Adrenal gland (tissue), 12 donors: Measurements from ENCODE around the gene OSGEP. TPM values are rescaled to one million over a fixed set of nuclear protein-coding genes. Genes with fewer than 3 reads are reported as not detected.

Experiments
- DNase-seq, 7 donors: peaks; one replicate each; pipeline ENCODE4 v3.0.0-alpha.2; 2019 to 2020
- H3K27ac ChIP-seq, 5 donors: fragments of 200-600 bp; sonication (generic) in 4 of 5; 1 replicate in 3 of 5; 2 replicates in 2 of 5; pipeline versions ENCODE4 v1.5.1 to v1.8.0; 2016 to 2020; ENCODE audit warnings: mild to moderate bottlenecking in 1 of 5
- H3K27me3 ChIP-seq: fragments of 200-600 bp; 2 replicates; pipeline ENCODE4 v1.8.0; 2021
- H3K36me3 ChIP-seq, 2 donors: fragments of 200-600 bp; replicated peaks in 1 of 2; 1 replicate in 1 of 2; 2 replicates in 1 of 2; pipeline versions ENCODE4 v1.5.1 to v1.8.0; 2018 to 2022
- H3K4me1 ChIP-seq, 2 donors: fragments of 200-600 bp; replicated peaks in 1 of 2; 1 replicate in 1 of 2; 2 replicates in 1 of 2; pipeline versions ENCODE4 v1.5.1 to v1.8.0; 2018 to 2021
- H3K4me3 ChIP-seq, 4 donors: fragments of 200-600 bp; sonication (generic) in 3 of 4; one replicate each; pipeline ENCODE4 v1.5.1; 2016 to 2018
- H3K9me3 ChIP-seq, 3 donors: fragments of 200-600 bp; sonication (generic) in 1 of 3; replicated peaks in 1 of 3; 1 replicate in 2 of 3; 2 replicates in 1 of 3; pipeline versions ENCODE4 v1.5.1 to v1.8.0; 2016 to 2021
- POLR2A ChIP-seq, 2 donors: fragments of 450-650 bp; IDR thresholded peaks; one replicate each; pipeline ENCODE4 v1.6.1; 2017; ENCODE audit warnings: antibody characterized with exemption in 2 of 2, mild to moderate bottlenecking in 2 of 2, moderate library complexity in 1 of 2
- WGBS, 4 donors: extraction: QIAGEN DNeasy Blood & Tissue Kit in 2 of 4; methylation state at CpG; one replicate each; pipeline versions ENCODE4 v1.1.5 to v1.1.7; 2013 to 2017; 5-methylcytosine and 5-hydroxymethylcytosine counted together
- intact Hi-C, 2 donors: fragments of 100-400 bp; cut with DNase I; formaldehyde crosslinking; loops; one replicate each; pipeline versions ENCODE4 v1.14.1 to v1.15.0; 2022 to 2023
- polyA plus RNA-seq, 3 donors: library from polyadenylated mRNA; stranded (reverse); fragments of 200-250 nt in 2 of 3; fragments of 350-450 nt in 1 of 3; fragmentation: Illumina TruSeq in 1 of 3; extraction: RNeasy Lipid Tissue Mini Kit (QIAGEN cat#74804) in 1 of 3; gene quantifications; one replicate each; pipeline ENCODE4 v1.2.3, GENCODE V29; 2013 to 2014
- total RNA-seq, 9 donors: library from RNA; depleted of rRNA in 4 of 9; stranded (reverse); fragments of >200 nt in 4 of 9; fragments of 120-200 nt in 1 of 9; fragmentation: NEBNext Ultra II Directional in 1 of 9; extraction: Animal tissue kit (Norgen Biotek cat#: 25700) in 1 of 9; gene quantifications; one replicate each; pipeline versions ENCODE4 v1.1.0 to v1.2.4, GENCODE V29; 2013 to 2023
- TF ChIP-seq, protein P1 (sequence below), 6 experiments: fragments of 450-650 bp in 4 of 6; fragments of 200-600 bp in 2 of 6; sonication (generic) in 1 of 6; IDR thresholded peaks; 1 replicate in 5 of 6; 2 replicates in 1 of 6; pipeline versions ENCODE4 v1.5.1 to v1.8.0; 2016 to 2021; ENCODE audit warnings: antibody characterized with exemption in 6 of 6, mild to moderate bottlenecking in 2 of 6, moderate library complexity in 1 of 6
- donor health status: healthy with polysubstance abuse.
- donor health status: Bipolar disorder and iron deficiency.
- donor health status: DM: yes; HTN: yes; CAD: no.
- donor health status: DM: no; HTN: no; CAD: no.
- donor health status: DM: no; HTN: no; CAD: no.
- donor health status: DM: yes; HTN: yes; CAD: no.

OSGEP gene
- total and polyA plus RNA-seq, 12 donors: 25.0 to 102 (median 37.5) TPM

DNA sequence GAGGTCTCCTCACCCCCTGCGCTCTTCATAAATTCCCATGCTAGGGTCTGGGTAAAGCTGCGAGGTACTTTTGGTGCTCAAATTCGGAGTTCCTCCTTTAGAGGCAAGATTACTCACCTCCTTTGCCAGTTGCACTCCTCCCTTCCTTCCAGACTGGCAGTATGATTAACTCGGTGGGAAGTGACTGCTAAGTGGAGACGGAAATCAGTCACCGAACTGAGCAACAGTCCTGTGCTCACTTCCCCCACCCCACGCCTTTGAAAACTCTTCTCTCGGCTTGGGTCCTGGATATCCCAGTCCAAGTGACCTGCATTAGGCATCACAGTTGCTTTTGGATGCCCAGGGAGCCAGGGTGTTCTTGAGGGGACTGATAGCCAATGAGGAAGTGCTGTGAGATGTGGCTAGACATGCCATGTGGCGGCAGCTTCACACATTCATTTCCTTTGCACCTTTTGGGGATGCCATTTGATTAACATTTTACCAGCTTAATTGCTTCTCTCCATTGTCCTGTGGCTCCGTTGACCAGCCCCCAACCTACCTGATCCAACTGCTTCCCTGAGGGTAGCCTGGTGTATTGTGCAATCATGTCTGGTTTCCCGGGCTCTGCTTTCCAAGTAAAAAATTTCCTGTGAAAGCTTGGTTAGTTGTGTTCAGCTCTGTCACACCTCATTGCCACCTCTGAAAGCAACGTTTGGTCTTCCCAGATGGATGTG is 15.4 kb upstream of the OSGEP start:
- peak overlapping the region; percentile 3 to 93 (median 86) for H3K27ac ChIP-seq
- intact Hi-C loops: loop anchor here in 1 of 2 donors (5.0 kb wide), 1 partner anchor 53 kb away; no protein-coding TSS in a partner anchor
- H3K9me3 ChIP-seq: no peaks in the 10 kb centered on the region
- peak overlapping the region in 3 of 4 donors; percentile 75 to 83 (median 77) for H3K4me3 ChIP-seq
- TF ChIP-seq POLR2A (IDR thresholded peaks at IDR 0.05): no peak
- TF ChIP-seq, protein P1, sequence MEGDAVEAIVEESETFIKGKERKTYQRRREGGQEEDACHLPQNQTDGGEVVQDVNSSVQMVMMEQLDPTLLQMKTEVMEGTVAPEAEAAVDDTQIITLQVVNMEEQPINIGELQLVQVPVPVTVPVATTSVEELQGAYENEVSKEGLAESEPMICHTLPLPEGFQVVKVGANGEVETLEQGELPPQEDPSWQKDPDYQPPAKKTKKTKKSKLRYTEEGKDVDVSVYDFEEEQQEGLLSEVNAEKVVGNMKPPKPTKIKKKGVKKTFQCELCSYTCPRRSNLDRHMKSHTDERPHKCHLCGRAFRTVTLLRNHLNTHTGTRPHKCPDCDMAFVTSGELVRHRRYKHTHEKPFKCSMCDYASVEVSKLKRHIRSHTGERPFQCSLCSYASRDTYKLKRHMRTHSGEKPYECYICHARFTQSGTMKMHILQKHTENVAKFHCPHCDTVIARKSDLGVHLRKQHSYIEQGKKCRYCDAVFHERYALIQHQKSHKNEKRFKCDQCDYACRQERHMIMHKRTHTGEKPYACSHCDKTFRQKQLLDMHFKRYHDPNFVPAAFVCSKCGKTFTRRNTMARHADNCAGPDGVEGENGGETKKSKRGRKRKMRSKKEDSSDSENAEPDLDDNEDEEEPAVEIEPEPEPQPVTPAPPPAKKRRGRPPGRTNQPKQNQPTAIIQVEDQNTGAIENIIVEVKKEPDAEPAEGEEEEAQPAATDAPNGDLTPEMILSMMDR (IDR thresholded peaks at IDR 0.05): no peak
- DNase-seq: peak; percentile 29 to 68 (median 54)
- H3K27me3 ChIP-seq: no peaks in the 10 kb centered on the region
- H3K4me1 ChIP-seq: peaks cover 8 to 15% of the 10 kb centered on the region in 2 donors
- H3K36me3 ChIP-seq: peaks cover 0 to 24% of the 10 kb centered on the region in 2 donors
- WGBS, 4 donors: 2 to 5% (median 3%) methylated on average over 12 of the region's 12 CpGs

DNA sequence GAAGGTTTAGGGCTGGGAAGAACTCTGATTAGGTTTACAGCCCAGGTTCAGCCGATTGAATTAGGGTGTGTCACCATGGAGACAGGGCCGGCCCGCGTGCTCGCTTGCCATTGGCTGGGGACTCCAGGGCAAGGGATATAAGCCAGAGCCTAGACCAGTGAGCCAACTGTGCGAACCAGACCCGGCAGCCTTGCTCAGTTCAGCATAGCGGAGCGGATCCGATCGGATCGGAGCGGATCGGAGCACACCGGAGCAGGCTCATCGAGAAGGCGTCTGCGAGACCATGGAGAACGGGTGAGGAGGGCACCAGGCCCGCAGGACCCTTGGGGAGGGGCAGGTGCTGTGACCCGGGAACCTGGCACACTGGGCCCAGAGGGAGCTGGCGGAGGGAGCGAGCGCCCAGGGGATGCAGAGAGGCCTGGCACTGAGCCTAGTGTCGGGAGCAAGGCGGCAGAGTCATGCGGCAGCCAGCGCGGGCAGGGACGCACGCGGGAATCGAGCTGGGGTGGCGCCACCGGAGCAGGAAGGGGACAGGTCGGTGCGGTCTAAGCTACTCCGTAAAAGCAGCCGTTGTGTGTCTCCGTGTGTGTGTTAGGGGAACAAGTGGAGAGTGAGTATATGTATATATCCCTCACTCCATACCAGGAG is 14.8 kb upstream of the OSGEP start, which contains the start of gene PNP:
PNP (plus strand) TSS at position 165 of the 648 bp plus-strand sequence; CDS start at position 284, 119 bp downstream.
- 0 to 1% (median 1%) methylated on average over 20 to 40 of the region's 40 CpGs for WGBS, 4 donors
- TF ChIP-seq POLR2A (IDR thresholded peaks at IDR 0.05): peak; percentile 98 to 99
- TF ChIP-seq, protein P1 (IDR thresholded peaks at IDR 0.05): no peak
- intact Hi-C loops: loop anchor here in 1 of 2 donors (5.0 kb wide), 1 partner anchor 52 kb away; no protein-coding TSS in a partner anchor
- no peaks in the 10 kb centered on the region for H3K27me3 ChIP-seq
- peaks cover 8 to 15% of the 10 kb centered on the region in 2 donors for H3K4me1 ChIP-seq
- no peaks in the 10 kb centered on the region for H3K9me3 ChIP-seq
- peak within 1 kb of the TSS in 3 of 4 donors; percentile 75 to 83 (median 77) for H3K4me3 ChIP-seq
- DNase-seq: peak; percentile 86 to 97 (median 93)
- peaks cover 0 to 19% of the 10 kb centered on the region in 2 donors for H3K36me3 ChIP-seq
- H3K27ac ChIP-seq: peak within 1 kb of the TSS; percentile 3 to 93 (median 86)

DNA sequence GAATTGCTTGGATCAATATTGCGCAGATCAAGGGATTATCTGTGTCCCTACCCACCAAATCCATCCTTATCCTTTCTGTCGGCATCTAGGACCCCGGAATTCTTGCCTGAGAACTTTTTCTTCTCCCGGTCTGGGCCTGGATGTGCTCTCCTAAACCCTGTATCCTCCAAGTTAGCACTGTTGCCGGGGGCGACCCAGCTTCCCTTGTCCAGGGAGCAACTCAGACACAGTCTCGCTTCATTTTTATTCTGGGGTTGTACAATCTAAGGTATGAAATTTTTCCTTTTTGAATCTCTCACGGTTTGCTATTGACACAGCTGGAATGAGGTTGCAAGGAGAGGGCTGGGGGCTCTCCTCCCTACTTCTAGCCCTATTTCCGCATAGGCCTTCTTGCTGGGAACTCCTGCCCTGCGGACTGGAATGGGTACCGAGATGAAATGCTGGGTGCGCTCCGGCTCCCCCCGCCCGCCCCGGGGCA is 14.2 kb upstream of the OSGEP start:
- Histone ChIP-seq H3K4me1 (peaks cover 8 to 15% of the 10 kb centered on the region in 2 donors), H3K36me3 (peaks cover 0 to 14% of the 10 kb centered on the region in 2 donors), H3K27ac (peak overlapping the region in 4 of 5 donors; percentile 86 to 93 (median 86)), H3K9me3 (no peaks in the 10 kb centered on the region), H3K27me3 (no peaks in the 10 kb centered on the region), H3K4me3 (peak overlapping the region in 2 of 4 donors; percentile 75 to 77)
- peak in 2 of 7 donors; percentile 4 to 56 for DNase-seq
- intact Hi-C loops: loop anchor here in 1 of 2 donors (5.0 kb wide), 1 partner anchor 52 kb away; no protein-coding TSS in a partner anchor
- 29 to 47% (median 36%) methylated on average over 11 to 16 of the region's 16 CpGs for WGBS, 4 donors
- TF ChIP-seq, protein P1 (IDR thresholded peaks at IDR 0.05): no peak
- no peak for TF ChIP-seq POLR2A (IDR thresholded peaks at IDR 0.05)
